RPMI7951 (cell line): ENCODE measurements around the gene FARS2. TPM values are rescaled to one million over a fixed set of nuclear protein-coding genes. Genes with fewer than 3 reads are reported as not detected.
"Not testable (repeated sequence)": the region's sequence is repeated elsewhere in the genome, so short reads cannot be mapped to it uniquely, and the experiment has no call there.

Source experiments
- DNase-seq: peaks from one replicate; pipeline ENCODE4 v3.0.0-alpha.2; 2012; ENCODE audit warnings: low read depth
- total RNA-seq: library from RNA; depleted of rRNA; stranded (reverse); fragments of >200 nt; shearing (Covaris generic); gene quantifications from 2 replicates; pipeline ENCODE4 v1.2.3, GENCODE V29; 2014; rRNA removed

Gene FARS2
- total RNA-seq, 1 experiment from 2014 or later: 21.9 TPM

GRCh38 chr6:5785249-5785648 is 523.9 kb downstream of the FARS2 start:
- no peak for DNase-seq

- peak; percentile 29 for DNase-seq
Observed at GRCh38 chr6:5786321-5786968, 525.1 kb downstream of the FARS2 start.

DNA sequence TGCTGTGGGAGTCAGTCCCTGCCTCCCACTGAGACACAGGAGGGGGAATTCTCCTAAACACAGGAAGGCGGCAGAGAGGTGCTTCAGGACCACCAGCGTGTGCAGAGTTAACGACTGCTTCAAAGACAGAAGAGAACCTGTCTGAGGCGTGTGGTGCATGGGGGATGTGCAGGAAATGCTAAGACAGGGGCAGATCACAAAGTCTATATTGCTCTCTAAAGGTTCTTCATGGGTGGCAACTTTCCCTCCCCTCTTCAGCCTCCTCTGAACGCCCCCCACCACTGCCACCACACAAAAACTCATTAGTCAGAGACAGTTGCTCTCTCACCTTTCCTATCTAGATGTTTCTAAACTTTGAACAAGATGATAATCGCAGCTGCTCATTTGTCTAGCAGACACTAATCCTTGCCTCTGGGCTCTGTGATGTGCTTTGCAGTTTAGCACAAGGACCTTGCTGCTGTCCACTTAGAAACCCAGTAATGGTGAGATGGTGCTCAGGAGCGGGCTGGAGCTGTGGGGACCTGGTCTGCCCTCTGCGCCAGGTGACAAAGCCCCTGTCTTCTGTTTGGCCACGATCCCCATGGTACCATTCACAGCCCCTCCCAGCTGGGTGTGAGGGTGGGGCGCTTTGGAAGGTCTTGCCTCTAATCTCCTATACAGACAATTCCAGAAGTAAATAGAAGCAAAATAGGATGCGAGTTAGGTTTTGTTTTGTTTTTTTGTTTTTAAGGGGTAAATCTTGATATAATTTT is 525.8 kb downstream of the FARS2 start:
- no peak for DNase-seq

DNA sequence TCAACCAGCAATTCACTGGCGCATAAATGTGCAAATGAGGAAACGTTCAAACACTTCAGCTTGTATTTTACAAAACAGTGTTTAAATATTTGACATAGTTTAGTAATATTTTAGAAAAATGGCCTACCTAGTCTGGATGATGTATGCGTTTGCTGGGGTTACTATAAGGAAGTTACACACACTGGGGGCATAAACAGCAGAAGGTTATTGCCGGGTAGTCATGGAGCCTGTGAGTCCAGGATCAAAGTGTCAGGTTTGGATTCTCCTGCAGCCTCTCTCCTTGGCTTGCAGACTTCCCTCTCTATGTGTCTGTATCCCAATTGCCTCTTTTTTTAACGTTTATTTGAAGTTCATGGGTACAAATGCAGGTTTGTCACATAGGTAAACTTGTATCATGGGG is 528.1 kb downstream of the FARS2 start:
- DNase-seq: not testable (repeated sequence)

- DNase-seq: not testable (repeated sequence)
Observed at GRCh38 chr6:5796555-5796954, 535.2 kb downstream of the FARS2 start.

DNA sequence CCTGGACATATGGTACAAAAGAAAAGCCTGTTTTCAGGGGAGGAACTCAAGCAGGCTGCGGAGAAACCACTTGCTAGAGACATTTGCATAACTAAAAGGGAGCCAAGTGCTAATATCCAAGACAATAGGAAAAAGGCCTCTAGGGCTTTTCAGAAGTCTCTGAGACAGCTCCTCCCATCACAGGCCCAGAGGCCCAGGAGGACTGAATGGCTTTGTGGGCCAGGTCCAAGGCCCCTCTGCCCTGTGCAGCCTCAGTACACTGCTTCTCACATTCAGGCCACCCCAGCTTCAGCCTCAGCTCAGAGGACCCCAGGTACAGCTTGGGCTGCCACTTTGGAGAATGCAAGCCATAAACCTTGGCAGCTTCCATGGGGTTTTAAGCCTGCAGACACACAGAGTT is 545.1 kb downstream of the FARS2 start:
- DNase-seq: not testable (repeated sequence)

- no peak for DNase-seq
Observed at GRCh38 chr6:5809450-5809849, 548.1 kb downstream of the FARS2 start.

DNA sequence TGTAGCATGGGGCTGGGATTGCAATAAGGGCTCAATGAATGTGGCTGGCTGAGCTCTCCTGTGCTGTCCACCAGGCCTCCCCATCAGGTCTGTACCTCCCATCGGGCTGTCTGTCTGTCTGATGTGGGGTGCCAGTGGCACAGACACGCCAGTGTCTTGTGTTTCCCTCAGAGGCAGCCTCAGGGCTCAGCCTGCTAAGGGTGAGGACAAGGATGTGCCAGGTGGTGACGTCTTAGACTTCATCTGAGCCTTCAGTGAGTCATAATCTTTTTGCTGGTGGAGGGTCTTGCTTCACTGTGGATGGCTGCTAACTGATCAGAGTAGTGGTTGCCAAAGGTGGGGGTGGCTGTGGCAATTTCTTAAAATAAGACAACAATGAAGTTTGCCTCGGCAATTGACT is 550.7 kb downstream of the FARS2 start:
- peak; percentile 5 for DNase-seq

- no peak for DNase-seq
Observed at GRCh38 chr6:5813625-5814027, 552.3 kb downstream of the FARS2 start.

GRCh38 chr6:5814116-5814515 is 552.8 kb downstream of the FARS2 start:
- DNase-seq: no peak

GRCh38 chr6:5814901-5815300 is 553.6 kb downstream of the FARS2 start:
- no peak for DNase-seq

- DNase-seq: no peak
Observed at GRCh38 chr6:5817869-5818268, 556.6 kb downstream of the FARS2 start.

GRCh38 chr6:5818959-5819358 is 557.6 kb downstream of the FARS2 start:
- no peak for DNase-seq

Other genes starting within 250 kb of the FARS2 start
- 0.60 and 2.0 TPM in 2 replicates for gene PPP1R3G, start 176.2 kb upstream of the FARS2 start, total RNA-seq
- gene LYRM4, start 563 bp upstream of the FARS2 start, total RNA-seq: 42.5 and 44.9 TPM in 2 replicates